GM12875 (cell line): ENCODE measurements around the gene DGCR2.
"Not testable (repeated sequence)": the region's sequence is repeated elsewhere in the genome, so short reads cannot be mapped to it uniquely, and the experiment has no call there.

Source experiments
- H3K4me3 ChIP-seq: one replicate; pipeline ENCODE4 v1.5.1; 2011; ENCODE audit warnings: low read depth, low read length, control low read depth
- CTCF ChIP-seq: IDR thresholded peaks from 2 replicates; pipeline ENCODE4 v1.5.1; 2011; ENCODE audit warnings: low read depth, mild to moderate bottlenecking, control low read depth, inconsistent platforms, low read length, moderate library complexity, borderline replicate concordance; ENCODE audit not compliant: insufficient read depth

Gene DGCR2

DNA sequence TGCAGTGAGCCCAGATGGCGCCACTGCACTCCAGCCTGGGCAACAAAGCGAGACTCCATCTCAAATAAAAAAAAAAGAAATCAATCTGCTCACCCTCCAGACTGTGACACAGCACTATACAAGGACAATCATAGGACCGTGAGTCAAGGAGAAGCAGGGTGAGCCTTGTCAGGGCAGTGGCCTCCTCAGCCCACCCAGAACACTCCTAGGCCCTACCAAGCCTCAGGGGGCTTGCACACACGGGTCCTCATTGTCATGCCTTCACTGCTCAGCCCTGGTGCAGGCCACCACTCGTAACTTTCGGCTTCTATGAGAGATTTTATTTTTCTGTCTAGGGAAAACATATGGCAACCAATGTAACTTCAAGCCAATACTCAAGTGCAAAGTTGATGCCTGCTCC is 35.8 kb downstream of the DGCR2 start:
- TF ChIP-seq CTCF: no peak
- no peak overlapping the region for H3K4me3 ChIP-seq

GRCh38 chr22:19085233-19085718 is 36.9 kb downstream of the DGCR2 start:
- H3K4me3 ChIP-seq: no peak overlapping the region
- TF ChIP-seq CTCF: peak; percentile 29; the same call in 1 of the 2 replicates

GRCh38 chr22:19084586-19084985 is 37.6 kb downstream of the DGCR2 start:
- H3K4me3 ChIP-seq: not testable (repeated sequence)

DNA sequence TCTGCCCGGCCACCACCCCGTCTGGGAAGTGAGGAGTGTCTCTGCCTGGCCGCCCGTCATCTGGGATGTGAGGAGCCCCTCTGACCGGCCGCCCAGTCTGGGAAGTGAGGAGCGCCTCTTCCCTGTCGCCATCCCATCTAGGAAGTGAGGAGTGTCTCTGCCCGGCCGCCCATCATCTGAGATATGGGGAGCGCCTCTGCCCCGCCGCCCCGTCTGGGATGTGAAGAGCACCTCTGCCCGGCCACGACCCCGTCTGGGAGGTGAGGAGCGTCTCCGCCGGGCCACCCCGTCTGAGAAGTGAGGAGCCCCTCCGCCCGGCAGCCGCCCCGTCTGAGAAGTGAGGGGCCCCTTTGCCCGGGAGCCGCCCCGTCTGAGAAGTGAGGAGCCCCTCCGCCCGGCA is 38.1 kb downstream of the DGCR2 start:
- not testable (repeated sequence) for H3K4me3 ChIP-seq

- TF ChIP-seq CTCF: no peak
- no peak overlapping the region for H3K4me3 ChIP-seq
Observed at GRCh38 chr22:19082793-19083192, 39.4 kb downstream of the DGCR2 start.

GRCh38 chr22:19082101-19082500 is 40.1 kb downstream of the DGCR2 start:
- TF ChIP-seq CTCF: no peak
- no peak overlapping the region for H3K4me3 ChIP-seq

GRCh38 chr22:19081351-19081750 is 40.9 kb downstream of the DGCR2 start:
- H3K4me3 ChIP-seq: no peak overlapping the region
- TF ChIP-seq CTCF: no peak

- no peak for TF ChIP-seq CTCF
- H3K4me3 ChIP-seq: no peak overlapping the region
Observed at GRCh38 chr22:19080853-19081252, 41.4 kb downstream of the DGCR2 start.
